Thyroid gland (tissue), 4 donors: Measurements from ENCODE around the gene GRIA4.

ENCODE experiments used
- CTCF ChIP-seq, 6 experiments: fragments of 200-600 bp in 3 of 6; fragments of 450-650 bp in 3 of 6; sonication (generic) in 3 of 6; IDR thresholded peaks; one replicate each; pipeline ENCODE4 v1.5.1; 2016 to 2019; ENCODE audit warnings: antibody characterized with exemption in 6 of 6, mild to moderate bottlenecking in 2 of 6, inconsistent platforms in 1 of 6, moderate library complexity in 1 of 6
- POLR2A ChIP-seq, 2 donors: fragments of 450-650 bp; IDR thresholded peaks; one replicate each; pipeline ENCODE4 v1.6.1; 2017; ENCODE audit warnings: antibody characterized with exemption in 2 of 2, mild to moderate bottlenecking in 2 of 2, moderate library complexity in 1 of 2

GRCh38 chr11:105834461-105834860 lies 224.6 kb downstream of the GRIA4 start:
- TF ChIP-seq POLR2A (IDR thresholded peaks at IDR 0.05) (no peak), CTCF (IDR thresholded peaks at IDR 0.05) (no peak)
